Measurements from ENCODE around the gene KATNB1.
A peak's percentile ranks its signal among the peaks of the same experiment; 100 is the strongest.
"Not testable (repeated sequence)": the region's sequence is repeated elsewhere in the genome, so short reads cannot be mapped to it uniquely, and the experiment has no call there.

Gene KATNB1

DNA sequence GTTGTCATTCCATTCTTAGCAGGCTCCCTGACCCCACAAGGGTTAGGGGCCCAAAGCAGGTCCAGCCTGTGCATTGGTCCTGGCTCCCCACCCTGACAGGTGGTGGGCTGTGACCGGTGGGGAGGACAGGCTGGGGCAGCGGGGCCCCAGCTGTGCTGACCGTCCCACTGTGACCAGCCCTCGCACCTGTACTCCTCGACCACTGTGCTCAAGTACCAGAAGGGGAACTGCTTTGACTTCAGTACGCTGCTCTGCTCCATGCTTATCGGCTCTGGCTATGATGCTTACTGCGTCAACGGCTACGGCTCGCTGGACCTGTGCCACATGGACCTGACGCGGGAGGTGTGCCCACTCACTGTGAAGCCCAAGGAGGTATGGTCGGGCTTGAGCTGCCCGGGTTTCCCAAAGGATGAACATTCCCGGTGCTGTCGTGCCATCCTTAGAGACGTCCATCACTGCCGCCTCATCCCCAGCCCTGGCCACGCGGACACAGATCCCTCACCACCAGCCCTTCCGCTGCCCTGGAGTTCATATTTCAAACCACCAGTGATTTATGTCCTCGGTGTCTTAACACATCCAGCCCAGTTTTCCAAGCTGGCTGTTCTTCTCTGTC lies 33.7 kb upstream of the KATNB1 start:
- DNase-seq: no peak

DNA sequence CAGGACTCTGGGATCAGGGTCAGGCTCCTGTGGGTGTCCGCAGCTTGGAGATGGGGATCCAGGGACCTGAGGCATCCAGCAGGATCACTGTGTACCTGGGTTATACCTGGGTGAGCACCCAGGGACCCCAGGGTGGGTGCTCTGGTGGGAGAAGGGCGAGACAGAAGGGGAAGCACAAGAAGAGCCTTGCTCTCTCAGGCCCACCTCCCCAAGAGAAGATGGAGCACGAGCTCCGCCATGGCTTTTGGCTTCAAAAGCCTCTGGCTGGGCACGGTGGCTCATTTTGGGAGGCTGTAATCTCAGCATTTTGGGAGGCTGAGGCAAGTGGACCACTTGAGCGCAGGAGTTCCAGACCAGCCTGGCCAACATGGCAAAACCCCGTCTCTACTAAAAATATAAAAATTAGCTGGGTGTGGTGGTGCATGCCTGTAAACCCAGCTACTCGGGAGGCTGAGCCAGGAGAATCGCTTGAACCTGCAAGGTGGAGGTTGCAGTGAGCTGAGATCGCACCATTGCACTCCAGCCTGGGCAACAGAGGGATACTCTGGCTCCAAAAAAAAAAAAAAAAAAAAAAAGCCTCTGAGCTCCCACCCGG lies 32.1 kb upstream of the KATNB1 start:
- no peak for DNase-seq

DNA sequence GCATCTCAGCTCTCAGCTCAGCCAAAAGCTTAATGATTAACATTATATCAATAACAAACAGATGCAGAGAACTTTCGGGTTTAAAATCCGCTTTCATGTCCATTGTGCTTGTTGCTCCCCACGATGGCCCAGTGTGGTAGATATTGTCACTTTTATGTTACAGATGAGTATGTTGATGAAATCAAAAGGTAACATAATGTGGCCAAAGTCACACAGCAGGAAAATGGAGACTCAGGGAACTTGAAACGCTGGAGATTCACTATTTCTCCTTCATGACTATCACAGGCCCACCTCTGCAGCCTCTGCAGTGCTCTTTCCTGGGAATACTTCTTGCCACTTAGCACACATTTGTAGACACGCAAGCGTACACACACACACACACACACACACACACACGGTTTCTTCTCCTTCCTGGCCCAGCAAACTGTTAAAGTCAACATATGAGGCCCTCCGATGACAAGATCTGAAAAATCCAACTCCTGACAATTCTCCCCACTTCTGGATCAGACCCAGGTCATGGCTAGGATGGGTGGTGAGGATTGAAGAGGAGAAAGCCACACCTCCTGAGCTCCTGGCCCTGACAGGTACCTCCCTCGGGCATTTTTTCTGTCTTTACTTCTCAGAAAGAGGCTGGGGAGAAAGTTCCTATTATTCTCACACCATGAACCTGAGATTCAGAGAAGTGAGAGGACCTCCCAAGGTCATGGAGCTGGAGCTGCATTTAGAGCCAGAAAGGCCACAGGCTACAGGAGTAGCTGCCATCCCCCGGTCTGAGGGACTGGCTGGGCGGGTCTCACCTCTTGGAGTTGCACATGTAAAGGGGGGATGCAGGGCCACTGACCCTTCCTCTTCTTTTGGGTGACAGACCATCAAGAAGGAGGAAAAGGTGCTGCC lies 31.3 kb upstream of the KATNB1 start:
- no peak for DNase-seq

DNA sequence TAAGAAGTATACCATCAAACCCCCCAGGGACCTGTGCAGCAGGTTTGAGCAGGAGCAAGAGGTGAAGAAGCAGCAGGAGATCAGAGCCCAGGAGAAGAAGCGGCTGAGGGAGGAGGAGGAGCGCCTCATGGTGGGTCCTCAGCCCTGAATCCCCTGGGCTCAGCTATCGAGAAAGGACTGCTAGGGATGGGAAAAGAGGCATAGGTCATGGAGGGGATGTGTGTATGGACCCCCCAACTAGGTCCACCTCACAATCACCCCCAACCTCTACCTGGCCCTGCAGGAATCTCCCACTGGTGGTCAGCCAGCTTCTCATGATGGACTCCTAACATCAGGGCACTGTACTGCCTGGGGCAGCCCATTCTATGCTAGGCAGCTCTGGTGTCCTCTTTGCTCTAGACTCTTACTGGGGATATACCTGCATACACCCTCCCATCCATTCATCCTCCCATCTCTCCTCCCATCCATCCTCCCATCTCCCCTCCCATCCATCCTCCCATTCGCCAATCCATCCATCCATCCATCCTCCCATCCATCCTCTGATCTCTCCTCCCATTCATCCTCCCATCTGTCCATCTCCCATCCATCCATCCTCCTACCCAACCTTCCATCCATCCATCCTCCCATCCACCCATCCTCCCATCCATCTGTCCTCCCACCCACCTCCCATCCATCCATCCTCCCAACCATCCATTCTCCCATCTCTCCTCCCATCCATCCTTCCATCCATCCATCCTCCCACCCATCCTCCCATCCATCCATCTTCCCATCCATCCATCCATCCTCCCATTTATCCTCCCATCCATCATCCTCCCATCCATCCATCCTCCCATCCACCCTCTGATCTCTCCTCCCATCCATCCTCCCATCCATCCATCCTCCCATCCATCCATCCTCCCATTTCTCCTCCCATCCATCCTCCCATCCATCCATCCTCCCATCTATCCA lies 30.4 kb upstream of the KATNB1 start:
- no peak for DNase-seq

GRCh38 chr16:57706717-57707116 lies 28.9 kb upstream of the KATNB1 start:
- DNase-seq: no peak

DNA sequence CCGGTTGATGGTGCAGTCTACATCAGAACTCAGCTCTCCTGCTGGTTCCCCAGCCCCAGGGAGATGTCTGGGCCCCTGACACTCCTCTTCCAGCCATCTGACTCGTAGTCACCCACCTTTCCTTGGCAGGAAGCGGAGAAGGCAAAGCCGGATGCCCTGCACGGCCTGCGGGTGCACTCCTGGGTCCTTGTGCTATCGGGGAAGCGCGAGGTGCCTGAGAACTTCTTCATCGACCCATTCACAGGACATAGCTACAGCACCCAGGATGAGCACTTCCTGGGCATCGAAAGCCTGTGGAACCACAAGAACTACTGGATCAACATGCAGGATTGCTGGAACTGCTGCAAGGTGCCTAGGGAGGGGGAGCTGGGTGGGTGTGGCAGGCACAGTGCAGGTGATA lies 28.2 kb upstream of the KATNB1 start:
- DNase-seq: no peak

- no peak for DNase-seq
Observed at GRCh38 chr16:57708168-57708567, 27.4 kb upstream of the KATNB1 start.

- no peak for DNase-seq
Observed at GRCh38 chr16:57709663-57710062, 25.9 kb upstream of the KATNB1 start.

DNA sequence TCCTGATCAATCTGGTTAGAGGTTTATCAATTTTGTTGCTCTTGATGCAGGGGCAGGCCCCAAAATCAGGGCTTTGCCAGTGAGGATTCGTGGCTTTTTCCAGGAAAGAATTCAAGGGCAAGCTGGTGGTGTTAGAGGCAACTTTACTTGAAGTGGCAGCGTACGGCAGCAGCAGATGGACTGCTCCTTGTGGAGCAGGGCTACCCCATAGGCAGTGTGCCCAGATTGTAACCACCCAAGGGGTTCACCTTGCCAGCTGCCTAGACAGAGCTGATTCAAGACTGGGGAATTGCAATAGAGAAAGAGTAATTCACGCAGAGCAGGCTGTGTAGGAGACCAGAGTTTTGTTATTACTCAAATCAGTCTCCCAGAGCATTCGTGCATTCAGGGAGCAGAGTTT lies 24.2 kb upstream of the KATNB1 start:
- peak; percentile 93 for DNase-seq

- DNase-seq: peak; percentile 60
Observed at GRCh38 chr16:57711993-57712392, 23.6 kb upstream of the KATNB1 start.

- DNase-seq: not testable (repeated sequence)
Observed at GRCh38 chr16:57712569-57712968, 23.0 kb upstream of the KATNB1 start.

DNA sequence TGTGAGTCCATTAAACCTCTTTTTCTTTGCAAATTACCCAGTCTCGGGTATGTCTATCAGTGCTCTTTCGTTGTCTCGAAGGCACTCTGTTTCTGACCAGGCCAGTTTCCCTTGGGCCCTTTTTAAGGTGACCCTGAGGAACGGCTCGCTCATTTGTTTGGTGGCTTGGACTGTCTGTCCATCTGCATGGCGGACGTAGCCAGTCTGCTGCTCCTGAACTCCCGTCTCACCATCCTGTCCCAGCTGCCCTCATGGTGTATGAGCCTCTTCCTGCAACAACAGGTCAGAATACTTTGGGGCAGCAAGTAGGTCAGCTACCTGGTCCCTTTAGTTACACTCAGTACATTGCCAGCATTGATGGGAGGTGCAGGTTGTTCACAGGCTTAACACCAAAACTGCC lies 22.0 kb upstream of the KATNB1 start:
- no peak for DNase-seq

DNA sequence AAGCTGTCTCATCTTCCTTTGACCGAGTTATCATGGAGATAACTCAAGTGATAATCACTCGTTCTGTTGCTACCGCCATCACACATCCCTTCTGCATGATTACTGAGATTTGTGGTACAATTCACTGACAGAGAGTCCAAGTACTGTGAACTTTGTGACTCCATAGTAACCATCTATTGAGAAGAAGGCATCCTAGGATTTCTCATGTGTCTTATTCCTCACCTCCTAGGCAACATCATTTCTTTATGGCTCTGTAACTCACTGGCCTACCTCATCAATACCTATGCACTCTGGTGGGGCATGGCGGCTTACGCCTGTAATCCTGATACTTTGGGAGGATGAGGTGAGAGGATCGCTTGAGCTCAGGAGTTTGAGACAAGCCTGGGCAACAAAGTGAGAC lies 21.5 kb upstream of the KATNB1 start:
- DNase-seq: no peak

DNA sequence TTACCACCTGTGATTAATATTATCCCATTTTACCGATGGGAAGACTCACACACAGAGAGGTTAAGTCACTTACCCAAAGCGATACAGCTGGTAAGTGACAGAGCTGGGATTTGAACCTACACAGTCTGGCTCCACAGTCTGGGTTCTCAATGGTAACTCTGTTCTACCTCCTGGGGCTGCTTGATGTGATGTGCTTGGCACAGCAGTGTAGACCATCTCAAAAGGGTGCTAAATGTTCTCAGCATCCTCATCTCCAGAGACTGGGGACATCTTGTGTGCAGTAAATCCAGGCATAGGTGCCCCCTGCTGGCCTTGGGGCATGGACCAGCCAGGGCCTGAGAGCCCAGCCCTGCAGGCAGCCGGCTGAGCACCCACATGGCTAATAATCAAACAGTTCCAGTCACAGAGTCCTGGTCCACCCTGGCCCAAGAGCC lies 15.4 kb upstream of the KATNB1 start:
- DNase-seq: no peak

DNA sequence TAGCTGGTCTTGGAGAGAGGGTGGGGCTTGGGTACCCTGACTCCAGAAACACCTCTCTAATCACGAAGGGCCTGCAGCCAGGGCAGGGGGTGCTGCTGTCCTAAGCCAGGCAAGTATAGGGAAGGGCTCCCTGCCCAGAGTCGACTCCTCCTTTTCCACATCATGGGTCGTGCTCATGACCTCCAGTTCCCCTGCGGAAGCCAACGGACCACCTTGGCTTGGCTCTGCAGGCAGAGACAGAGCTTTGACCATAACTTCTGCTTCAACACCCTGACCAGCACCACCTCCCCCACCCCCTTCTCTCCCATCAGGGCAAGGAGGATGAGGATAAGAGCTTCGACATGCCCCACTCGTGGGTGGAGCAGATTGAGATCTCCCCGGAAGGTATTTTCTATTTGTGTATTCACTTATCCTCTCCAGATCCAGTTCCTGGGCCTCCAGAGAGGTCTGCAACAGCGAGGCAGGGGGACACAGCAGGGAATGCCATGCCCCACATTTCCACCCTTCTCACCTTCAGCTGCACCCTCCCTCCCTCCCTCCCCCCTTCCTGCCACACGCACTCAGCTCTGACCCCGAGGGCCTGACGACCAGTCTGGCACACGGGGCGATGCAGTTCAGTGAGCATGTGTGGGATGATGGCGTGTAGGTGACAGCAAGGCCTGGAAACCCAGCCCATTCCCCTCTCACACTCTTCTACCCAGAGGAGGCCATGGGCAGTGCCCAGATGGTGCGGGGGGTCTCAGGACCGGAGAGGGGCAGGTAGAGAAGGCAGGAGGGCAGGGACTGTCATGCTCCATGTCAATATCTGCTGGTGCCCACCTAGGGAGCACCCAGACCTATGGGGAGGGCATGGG lies 14.0 kb upstream of the KATNB1 start:
- no peak for DNase-seq

DNA sequence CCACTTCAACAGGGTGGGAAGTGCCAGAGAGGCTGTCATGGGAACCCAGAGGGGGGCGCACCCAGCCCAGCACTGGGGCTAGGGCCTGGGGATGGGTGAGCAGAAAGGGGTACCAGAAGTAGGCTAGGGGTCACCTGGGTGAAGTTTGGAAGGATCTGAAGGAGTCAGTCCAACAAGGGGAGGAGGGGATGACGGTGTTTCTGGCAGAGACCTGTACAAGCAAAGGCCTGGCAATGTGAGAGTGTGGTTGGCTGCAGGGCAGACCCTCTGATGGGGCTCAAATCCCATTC lies 13.4 kb upstream of the KATNB1 start:
- DNase-seq: no peak

DNA sequence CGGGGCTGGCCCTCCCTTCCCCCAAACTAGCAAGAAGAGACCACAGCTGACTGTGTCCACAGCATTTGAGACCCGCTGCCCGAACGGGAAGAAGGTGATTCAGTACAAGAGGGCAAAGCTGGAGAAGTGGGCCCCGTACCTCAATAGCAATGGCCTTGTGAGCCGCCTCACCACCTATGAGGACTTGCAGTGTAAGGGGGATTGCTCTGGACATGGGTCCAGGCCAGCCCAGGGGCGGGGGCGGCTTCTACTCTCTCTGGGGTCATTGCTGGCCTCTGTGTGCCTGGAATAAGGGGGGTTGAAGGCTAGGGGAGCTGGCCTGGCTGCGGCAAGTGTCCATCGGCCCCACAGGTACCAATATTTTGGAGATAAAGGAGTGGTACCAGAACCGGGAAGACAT lies 12.9 kb upstream of the KATNB1 start:
- DNase-seq: no peak

GRCh38 chr16:57723170-57723569 lies 12.4 kb upstream of the KATNB1 start:
- DNase-seq: no peak

DNA sequence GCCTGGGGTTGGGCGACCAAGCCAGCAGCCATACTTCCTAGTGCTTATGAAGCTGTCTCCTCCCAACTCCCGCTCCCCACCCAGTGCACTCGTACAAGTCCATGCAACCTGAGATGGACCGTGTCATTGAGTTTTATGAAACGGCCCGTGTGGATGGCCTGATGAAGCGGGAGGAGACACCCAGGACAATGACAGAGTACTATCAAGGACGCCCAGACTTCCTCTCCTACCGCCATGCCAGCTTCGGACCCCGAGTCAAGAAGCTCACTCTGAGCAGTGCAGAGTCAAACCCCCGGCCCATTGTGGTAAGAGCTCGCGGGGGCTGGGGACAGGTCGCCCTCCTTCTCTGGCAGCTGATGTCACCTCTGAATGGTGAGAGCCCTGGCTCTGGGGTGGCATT lies 11.0 kb upstream of the KATNB1 start:
- no peak for DNase-seq

GRCh38 chr16:57725151-57725550 lies 10.4 kb upstream of the KATNB1 start:
- no peak for DNase-seq

DNA sequence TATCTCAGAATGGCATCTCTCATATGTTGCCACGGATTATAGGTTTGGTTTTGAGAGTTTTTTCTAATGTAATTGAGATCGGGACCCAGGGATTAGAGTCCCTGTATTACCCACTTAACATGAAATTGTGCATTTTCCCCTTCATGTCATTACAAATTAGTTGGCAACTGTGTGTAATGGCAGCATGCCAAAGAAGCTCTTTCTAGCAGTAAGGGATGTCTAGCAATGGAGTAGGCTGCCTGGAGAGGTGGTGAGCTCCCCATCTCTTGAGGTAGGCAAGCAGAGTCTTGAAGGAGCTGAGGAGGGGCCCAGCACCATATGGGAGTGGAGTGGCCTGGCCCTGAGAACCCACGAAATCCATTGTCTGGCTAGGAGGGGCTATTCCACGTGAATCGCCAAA lies 10.0 kb upstream of the KATNB1 start:
- DNase-seq: no peak

GRCh38 chr16:57725976-57726375 lies 9.6 kb upstream of the KATNB1 start:
- no peak for DNase-seq
